ENCODE measurements around the gene CACNG5.

The CACNG5 gene

GRCh38 chr17:66826856-66827255 is 8.1 kb upstream of the CACNG5 start:
- no peak for DNase-seq

GRCh38 chr17:66829386-66829864 is 5.5 kb upstream of the CACNG5 start:
- DNase-seq, result no peak

- DNase-seq, result no peak
Observed at GRCh38 chr17:66829883-66830282, 5.0 kb upstream of the CACNG5 start.

GRCh38 chr17:66830451-66830850 is 4.5 kb upstream of the CACNG5 start:
- no peak for DNase-seq

- no peak for DNase-seq
Observed at GRCh38 chr17:66831383-66832210, 3.3 kb upstream of the CACNG5 start.

GRCh38 chr17:66833201-66833600 is 1.7 kb upstream of the CACNG5 start:
- DNase-seq, result no peak

- no peak for DNase-seq
Observed at GRCh38 chr17:66834426-66834918, 445 bp upstream of the CACNG5 start.

- DNase-seq, result no peak
Observed at GRCh38 chr17:66835476-66835875, 559 bp downstream of the CACNG5 start.

- no peak for DNase-seq
Observed at GRCh38 chr17:66836063-66837005, 1.4 kb downstream of the CACNG5 start.

DNA sequence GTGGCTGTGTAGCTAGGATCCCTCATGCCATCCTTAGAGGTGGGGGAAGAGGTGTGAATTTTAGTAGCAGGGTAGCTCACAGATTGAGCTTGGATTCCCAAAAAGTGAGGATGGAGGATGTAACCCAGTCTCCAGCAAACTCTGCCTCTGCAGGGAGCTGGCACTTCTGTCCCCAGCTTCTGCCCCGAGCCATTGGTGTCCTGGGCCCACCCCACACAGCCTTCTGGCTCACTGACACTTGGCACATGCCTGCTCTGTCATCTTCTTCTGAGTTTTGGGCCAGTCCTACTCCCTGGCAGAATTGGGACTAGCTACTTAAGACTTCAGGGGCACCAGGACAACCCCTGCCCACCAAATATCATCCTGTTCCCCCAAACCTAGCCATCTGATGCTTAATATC is 2.3 kb downstream of the CACNG5 start:
- DNase-seq, result no peak

GRCh38 chr17:66837885-66838665 is 3.2 kb downstream of the CACNG5 start:
- no peak for DNase-seq

GRCh38 chr17:66839616-66840015 is 4.7 kb downstream of the CACNG5 start:
- no peak for DNase-seq

DNA sequence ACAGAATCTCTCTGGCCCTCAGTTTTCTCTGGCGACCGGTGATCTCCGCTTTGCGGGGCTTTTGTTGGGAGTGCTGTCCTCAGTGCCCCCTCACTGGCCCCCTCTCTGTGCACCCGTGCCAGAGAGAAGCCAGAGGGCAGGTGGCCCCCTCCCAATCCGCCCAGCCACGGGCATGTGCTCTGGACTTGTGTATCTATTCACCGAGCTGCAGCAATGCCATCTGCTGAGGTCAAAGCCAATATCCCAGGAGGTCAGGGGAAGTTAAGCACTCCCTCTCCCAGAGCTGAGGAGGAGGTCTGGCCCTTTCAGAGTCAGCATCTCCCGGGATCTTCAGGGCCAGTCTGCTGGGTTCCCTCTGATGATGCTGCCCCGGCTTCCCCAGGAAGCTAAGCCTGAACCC is 5.1 kb downstream of the CACNG5 start:
- no peak for DNase-seq

GRCh38 chr17:66841328-66841727 is 6.4 kb downstream of the CACNG5 start:
- no peak for DNase-seq

- DNase-seq, result no peak
Observed at GRCh38 chr17:66841744-66842143, 6.8 kb downstream of the CACNG5 start.

- DNase-seq, result no peak
Observed at GRCh38 chr17:66842505-66842904, 7.6 kb downstream of the CACNG5 start.

GRCh38 chr17:66842959-66843358 is 8.0 kb downstream of the CACNG5 start:
- no peak for DNase-seq

DNA sequence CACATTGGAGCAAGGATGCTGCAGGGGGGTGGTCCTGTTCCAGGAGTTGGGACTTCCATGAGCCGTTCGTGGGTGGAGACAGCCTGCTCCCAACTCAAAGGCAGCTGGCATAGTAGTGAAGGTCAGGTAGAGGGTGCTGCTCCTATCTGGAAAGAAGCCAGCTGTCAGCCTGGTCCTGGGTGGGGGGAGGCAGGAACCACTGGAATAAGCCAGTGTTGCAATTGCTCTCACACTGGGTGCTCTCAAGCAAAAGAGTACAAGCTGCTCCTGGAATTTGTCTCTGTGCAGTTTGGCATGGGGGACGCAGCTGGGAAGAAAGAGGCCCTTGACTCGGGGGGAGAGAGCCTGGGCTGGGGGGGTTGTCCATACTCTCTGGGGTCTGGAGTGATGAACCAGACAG is 8.7 kb downstream of the CACNG5 start:
- DNase-seq, result no peak

DNA sequence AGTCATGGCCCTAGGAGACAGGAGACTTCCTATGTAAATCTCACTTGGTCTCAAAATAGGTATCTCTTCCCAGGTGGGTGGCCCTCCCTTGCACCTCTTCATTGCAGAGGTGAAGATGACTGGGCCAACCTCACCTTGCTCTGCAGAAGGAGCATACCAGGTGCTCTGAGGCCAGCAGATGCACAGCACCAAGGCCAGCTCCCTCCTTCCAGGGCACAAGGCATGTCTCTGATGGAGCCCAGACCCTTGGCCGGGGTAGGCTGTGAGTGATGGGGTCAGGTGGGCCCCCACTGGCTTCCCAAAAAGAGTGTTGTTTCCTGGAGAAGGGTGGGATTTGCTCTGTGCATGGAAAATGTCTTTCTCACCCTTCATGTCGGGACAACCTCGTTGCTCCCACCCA is 12.8 kb downstream of the CACNG5 start:
- no peak for DNase-seq

- DNase-seq, result no peak
Observed at GRCh38 chr17:66848496-66848895, 13.6 kb downstream of the CACNG5 start.

GRCh38 chr17:66849032-66849655 is 14.2 kb downstream of the CACNG5 start:
- DNase-seq, result no peak

GRCh38 chr17:66849851-66850580 is 15.1 kb downstream of the CACNG5 start:
- DNase-seq, result no peak

Measured in NCI-H226 (cell line).